GM21447 (cell line): ENCODE data around the gene SLC10A3.
"Not testable (repeated sequence)": the region's sequence is repeated elsewhere in the genome, so short reads cannot be mapped to it uniquely, and the experiment has no call there.

Experiments
- ATAC-seq: cut with Tn5 transposase; IDR thresholded peaks from one replicate; pipeline ENCODE4 v1.9.1; 2021; ENCODE audit not compliant: unreplicated experiment

SLC10A3 gene

GRCh38 chrX:154509455-154509854 lies 19.0 kb upstream of the SLC10A3 start:
- ATAC-seq: no peak

DNA sequence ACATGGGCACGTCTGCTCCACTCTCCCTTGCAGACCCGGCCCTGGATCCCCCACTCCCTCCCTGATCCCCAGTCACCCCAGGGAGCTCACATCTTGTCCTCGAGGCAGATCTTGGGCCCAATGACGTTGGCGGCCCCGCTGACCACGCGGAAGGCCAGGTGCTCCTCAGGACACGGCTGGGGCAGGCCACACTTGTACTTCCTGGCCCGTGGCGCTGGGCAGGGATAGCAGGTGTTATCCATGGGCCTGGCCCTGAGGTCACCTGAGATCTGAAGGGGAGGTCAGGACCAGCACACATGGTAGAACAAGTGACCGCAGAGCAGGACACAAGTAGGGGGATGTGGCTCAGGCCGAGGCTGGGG lies 17.9 kb upstream of the SLC10A3 start:
- no peak for ATAC-seq

DNA sequence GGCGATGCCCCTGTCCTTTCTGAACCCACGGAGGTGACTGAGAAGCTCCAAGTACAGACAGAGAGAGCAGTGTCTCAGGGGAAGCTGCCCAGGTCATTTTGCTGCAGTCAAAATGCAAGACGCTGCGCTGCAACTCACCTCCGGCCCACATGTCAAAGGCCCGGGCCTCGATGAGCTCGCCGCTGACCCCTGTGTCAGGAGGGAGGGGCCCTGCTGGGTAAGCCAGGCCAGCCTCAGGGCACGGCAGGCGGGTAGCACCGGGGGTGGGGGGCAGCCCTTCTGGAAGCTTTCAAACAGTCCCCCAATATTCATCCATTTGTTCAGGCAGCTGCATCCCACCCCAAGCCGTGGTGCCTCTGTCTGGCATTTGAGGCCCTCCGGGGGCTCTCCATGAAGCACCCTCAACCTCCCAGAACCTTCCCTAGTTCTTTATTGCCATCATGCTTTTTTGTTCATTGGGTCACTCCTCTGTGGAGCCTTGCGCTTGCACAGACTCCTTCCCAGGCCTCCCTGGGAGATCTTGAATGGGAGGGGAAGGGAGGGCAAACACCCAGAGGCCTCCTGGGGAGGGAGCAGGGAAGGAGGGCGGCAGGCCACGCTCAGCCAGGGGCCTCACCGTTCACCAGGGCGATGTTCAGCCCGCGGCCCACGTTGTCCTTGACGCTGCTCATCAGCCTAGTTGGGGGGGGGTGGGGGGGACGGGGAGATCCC lies 17.4 kb upstream of the SLC10A3 start:
- ATAC-seq: no peak

- ATAC-seq: no peak
These were observed 16.3 kb upstream of the SLC10A3 start for GRCh38 chrX:154506483-154507332.

DNA sequence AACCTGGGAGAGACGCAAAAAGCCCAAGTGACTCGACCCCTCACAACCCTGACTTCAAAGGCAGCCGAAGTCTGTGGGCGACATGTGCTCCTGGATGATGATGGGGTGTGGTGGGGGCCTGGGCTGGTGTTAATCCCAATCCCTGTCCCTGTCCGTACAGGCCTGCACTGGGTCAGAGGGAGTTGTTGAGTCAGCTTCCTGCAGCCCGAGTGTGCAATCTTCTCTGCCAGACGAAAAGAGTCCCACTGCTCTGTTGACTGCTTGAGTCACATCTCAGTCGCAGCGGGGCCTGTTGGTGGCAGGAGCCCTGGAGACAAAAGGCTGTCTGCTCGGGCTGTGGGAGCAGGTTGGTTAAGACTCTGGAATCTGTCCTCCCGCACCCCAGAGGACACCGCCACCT lies 15.3 kb upstream of the SLC10A3 start:
- no peak for ATAC-seq

GRCh38 chrX:154502989-154503388 lies 12.6 kb upstream of the SLC10A3 start:
- ATAC-seq: no peak

GRCh38 chrX:154502098-154502497 lies 11.7 kb upstream of the SLC10A3 start:
- no peak for ATAC-seq

- ATAC-seq: not testable (repeated sequence)
These were observed 11.0 kb upstream of the SLC10A3 start for GRCh38 chrX:154501423-154501822.

DNA sequence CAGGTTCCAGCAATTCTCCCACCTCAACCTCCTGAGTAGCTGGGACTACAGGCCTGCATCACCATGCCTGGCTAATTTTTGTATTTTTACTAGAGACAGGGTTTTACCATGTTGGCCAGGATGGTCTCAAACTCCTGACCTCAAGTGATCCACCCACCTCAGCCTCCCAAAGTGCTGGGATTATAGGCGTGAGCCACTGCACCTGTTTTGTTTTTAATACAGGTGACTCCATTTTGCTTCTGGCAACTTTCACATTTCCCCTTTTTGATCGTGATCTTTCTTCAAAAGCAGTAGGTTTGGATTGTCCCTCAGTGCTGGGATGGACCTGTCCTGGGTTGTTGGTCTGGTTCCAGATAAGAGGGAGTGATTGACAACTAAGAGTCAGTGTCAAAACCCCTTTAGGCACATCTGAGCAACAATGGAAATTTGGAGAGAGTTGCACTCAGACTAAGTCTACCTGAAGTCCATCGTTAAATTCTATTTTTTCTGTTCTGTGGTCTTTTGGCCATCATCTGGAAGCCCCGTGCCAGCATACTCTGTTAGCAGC lies 6.2 kb upstream of the SLC10A3 start:
- ATAC-seq: not testable (repeated sequence)

- ATAC-seq: no peak
These were observed 5.1 kb upstream of the SLC10A3 start for GRCh38 chrX:154495472-154495922.

- no peak for ATAC-seq
These were observed 4.3 kb upstream of the SLC10A3 start for GRCh38 chrX:154494715-154495114.

GRCh38 chrX:154490021-154490413 lies 412 bp downstream of the SLC10A3 start:
- ATAC-seq: peak; percentile 17

GRCh38 chrX:154489182-154489581 lies 1.2 kb downstream of the SLC10A3 start:
- no peak for ATAC-seq

DNA sequence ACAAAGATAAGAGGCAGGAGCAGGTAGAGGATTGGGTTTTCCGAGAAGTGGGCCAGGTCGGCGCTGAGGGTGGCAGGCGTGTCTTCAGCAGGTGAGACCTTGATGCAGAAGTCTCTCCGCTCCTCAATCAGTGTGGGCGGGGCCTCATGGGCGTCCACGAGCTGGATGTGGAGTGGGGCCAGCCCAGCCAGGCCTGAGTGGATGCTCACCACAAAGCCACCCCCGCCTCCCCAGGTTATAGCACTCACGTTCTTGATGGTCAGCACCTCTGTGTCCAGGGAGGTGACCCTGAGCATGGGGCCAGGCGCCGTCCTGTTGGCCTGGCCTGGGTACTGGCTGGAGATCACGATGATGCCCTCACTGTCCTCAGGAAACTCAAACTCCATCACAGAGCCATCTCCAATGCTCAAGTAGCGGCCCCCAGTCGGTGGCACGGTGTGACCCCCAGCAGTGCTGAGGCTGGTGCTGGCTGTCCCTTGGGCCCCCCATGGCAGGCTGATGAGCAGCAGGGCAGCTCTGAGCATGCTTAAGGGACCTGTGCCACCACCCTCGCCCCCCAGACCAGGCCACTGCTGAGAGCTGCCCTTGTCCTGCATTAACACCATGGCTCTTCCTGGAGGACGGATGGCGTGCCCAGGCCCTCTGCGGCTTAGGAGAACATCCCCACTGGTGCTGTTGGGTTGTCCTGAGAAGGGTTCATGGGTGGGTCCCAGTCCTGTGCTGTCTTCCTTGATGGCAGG lies 1.9 kb downstream of the SLC10A3 start:
- no peak for ATAC-seq

DNA sequence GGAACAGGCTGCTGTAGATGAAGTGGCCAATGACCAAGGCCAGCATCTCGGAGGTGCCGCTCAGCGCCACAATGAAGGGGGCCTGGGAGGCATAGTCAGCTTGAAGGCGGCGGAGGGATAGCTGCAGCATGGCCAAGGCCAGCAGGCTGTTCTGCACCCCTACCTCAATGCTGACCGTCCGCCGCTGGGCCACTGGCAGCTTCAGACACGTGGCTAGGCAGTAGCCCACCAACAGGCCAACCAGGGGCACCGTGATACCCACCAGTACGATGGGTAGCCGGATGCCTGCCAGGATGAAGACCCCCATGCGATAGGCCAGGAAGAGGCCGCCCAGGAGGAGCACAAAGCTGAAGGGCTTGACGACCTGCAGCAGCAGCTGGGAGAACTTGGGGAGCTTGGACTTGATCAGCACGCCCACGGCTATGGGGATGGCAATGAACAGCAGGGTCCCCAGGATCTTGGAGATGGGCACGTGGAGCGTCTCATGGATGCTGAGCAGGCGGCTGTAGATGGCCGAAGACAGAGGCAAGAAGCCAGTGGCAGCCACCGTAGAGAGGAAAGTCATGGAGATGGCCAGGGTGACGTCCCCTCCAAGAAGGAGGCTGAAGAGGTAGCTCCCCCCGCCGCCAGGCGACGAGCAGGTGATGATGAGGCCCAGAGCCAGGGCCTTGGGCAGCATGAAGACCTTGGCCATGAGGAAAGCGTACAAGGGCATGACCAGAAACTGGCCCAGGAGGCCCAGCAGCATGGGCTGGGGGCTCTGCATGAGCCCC lies 2.7 kb downstream of the SLC10A3 start:
- no peak for ATAC-seq

DNA sequence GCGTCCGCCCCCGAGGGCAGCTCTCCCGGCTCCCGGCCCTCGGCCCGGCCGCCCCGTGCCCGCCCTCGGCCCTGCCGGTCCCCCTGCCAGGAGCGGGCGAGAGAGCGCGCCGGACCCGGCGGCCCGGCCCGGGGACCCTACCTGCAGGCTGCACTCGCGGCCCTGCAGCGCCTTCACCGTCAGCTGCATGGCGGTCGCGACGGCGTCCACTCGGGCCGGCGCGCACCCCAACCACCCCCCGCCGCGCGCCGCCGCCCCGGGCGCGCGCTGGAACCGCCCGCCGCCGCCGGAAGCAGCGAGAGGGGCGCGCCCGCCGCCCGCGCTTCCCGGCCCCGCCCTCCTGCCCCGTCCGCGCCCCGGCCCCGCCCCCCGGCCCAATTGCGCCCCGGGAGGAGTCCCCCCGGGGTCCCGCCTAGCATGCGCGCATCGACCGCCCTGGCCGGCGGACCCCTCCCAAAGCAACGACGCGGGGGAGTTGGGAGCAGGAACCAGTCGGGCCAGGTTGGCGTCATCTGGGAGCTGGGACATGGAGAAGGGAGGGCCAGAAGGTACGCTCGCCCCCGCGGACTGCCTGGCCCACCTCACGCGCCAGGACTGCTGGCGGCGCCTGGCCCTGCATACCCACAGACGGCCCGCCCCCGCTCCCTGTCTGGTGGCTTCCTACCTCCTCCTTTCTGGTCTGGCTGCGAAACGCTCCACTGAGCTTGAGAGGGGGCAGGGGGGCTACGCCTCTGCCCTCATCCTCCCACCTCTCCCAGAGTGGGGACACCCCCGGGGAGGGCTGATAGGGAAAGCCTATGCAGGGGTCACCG lies 3.8 kb downstream of the SLC10A3 start, which contains the start of gene UBL4A:
TSS of gene UBL4A (minus strand) at position 220 of the 812 bp plus-strand sequence. CDS start at position 189, 31 bp downstream.
- ATAC-seq: no peak

DNA sequence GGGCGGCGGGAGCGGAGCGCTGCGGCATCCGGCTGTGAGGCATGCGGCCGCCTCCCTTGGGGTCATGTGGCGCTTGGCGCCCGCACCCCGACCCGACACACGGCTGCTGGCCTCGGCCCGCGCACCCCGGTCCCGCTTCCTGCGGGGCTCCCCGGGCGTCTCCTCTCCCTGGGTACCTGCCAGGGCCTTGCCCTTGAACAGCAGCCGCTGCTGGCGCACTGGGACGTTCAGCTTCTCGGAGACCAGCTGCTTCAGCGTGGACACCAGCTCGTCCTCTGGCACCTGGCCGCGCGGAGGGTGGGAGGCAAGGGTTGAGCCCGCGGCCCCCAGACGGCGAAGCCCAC lies 4.4 kb downstream of the SLC10A3 start:
- no peak for ATAC-seq

- no peak for ATAC-seq
These were observed 5.0 kb downstream of the SLC10A3 start for GRCh38 chrX:154485150-154486051.
